Activated T-cell treated with anti-CD3 and anti-CD28 coated beads, Interleukin-2, amount 50 U/mL, for 4 hours (primary cell): ENCODE data around the gene TANGO6. TPM values are rescaled to one million over a fixed set of nuclear protein-coding genes. Genes with fewer than 3 reads are reported as not detected.
A peak's percentile ranks its signal among the peaks of the same experiment; 100 is the strongest.

Experiments used
- ATAC-seq, 2 donors: fragments of 200-7000 bp; cut with Tn5 transposase; one replicate each; pipeline ENCODE4 v1.10.0; 2021
- DNase-seq: peaks from one replicate; pipeline ENCODE4 v3.0.0-alpha.2; 2020
- H3K27me3 Mint-ChIP-seq: one replicate; pipeline ENCODE4 v1.8.0; 2021; ENCODE audit warnings: low read depth, mixed read lengths
- H3K36me3 Mint-ChIP-seq: one replicate; pipeline ENCODE4 v1.8.0; 2022; ENCODE audit warnings: mixed read lengths; ENCODE audit not compliant: insufficient read depth
- H3K4me1 Mint-ChIP-seq: one replicate; pipeline ENCODE4 v1.8.0; 2021; ENCODE audit warnings: low read depth, mixed read lengths
- H3K4me3 Mint-ChIP-seq: one replicate; pipeline ENCODE4 v1.8.0; 2021; ENCODE audit warnings: mild to moderate bottlenecking, moderate library complexity, mixed read lengths
- H3K9me3 Mint-ChIP-seq: one replicate; pipeline ENCODE4 v1.8.0; 2021; ENCODE audit warnings: mixed read lengths
- total RNA-seq, 3 donors: library from RNA; stranded (reverse); gene quantifications; one replicate each; pipeline ENCODE4 v1.2.1, GENCODE V29; 2021

The TANGO6 gene
- total RNA-seq, 3 donors from 2014 or later: 29.6 to 37.7 (median 33.4) TPM

- DNase-seq (no peak), ATAC-seq (no peak)
- Mint-ChIP-seq H3K9me3 (no peaks in the 10 kb centered on the region), H3K4me3 (no peak overlapping the region), H3K4me1 (no peaks in the 10 kb centered on the region), H3K36me3 (no peaks in the 10 kb centered on the region), H3K27me3 (no peaks in the 10 kb centered on the region)
Measured at GRCh38 chr16:69095193-69095592, 251.9 kb downstream of the TANGO6 start.

- no peaks in the 10 kb centered on the region for H3K9me3 Mint-ChIP-seq
- H3K36me3 Mint-ChIP-seq: no peaks in the 10 kb centered on the region
- H3K4me1 Mint-ChIP-seq: peaks cover under 1% of the 10 kb centered on the region
- ATAC-seq (no peak), DNase-seq (no peak)
- H3K4me3 Mint-ChIP-seq: no peak overlapping the region
- peaks cover 12% of the 10 kb centered on the region for H3K27me3 Mint-ChIP-seq
Measured at GRCh38 chr16:69100071-69100691, 256.9 kb downstream of the TANGO6 start.

GRCh38 chr16:69105501-69106361, 262.4 kb downstream of the TANGO6 start, which contains the start of gene HAS3:
Gene HAS3 (plus strand): TSS chr16:69105653. CDS start chr16:69109396, 3,743 bp downstream.
- Mint-ChIP-seq H3K4me3 (peak within 1 kb of the TSS; percentile 83), H3K36me3 (peaks cover 11% of the 10 kb centered on the region), H3K27me3 (peaks cover 36% of the 10 kb centered on the region), H3K4me1 (peaks cover 16% of the 10 kb centered on the region), H3K9me3 (no peaks in the 10 kb centered on the region)
- peak; percentile 82 to 84 for ATAC-seq
- no peak for DNase-seq

GRCh38 chr16:69106491-69107315, 263.4 kb downstream of the TANGO6 start:
- H3K27me3 Mint-ChIP-seq: peaks cover 36% of the 10 kb centered on the region

GRCh38 chr16:69107316-69107962, 264.1 kb downstream of the TANGO6 start:
- ATAC-seq (no peak), DNase-seq (no peak)
- Mint-ChIP-seq H3K4me3 (peak overlapping the region; percentile 35), H3K4me1 (peaks cover 16% of the 10 kb centered on the region), H3K27me3 (peaks cover 36% of the 10 kb centered on the region), H3K36me3 (peaks cover 14% of the 10 kb centered on the region), H3K9me3 (no peaks in the 10 kb centered on the region)

More at GRCh38 chr16:69106491-69107315, 263.4 kb downstream of the TANGO6 start:
- peaks cover 16% of the 10 kb centered on the region for H3K4me1 Mint-ChIP-seq
- ATAC-seq: peak; percentile 15 to 20
- H3K4me3 Mint-ChIP-seq: peak overlapping the region; percentile 35
- peaks cover 12% of the 10 kb centered on the region for H3K36me3 Mint-ChIP-seq
- no peak for DNase-seq
- no peaks in the 10 kb centered on the region for H3K9me3 Mint-ChIP-seq

DNA sequence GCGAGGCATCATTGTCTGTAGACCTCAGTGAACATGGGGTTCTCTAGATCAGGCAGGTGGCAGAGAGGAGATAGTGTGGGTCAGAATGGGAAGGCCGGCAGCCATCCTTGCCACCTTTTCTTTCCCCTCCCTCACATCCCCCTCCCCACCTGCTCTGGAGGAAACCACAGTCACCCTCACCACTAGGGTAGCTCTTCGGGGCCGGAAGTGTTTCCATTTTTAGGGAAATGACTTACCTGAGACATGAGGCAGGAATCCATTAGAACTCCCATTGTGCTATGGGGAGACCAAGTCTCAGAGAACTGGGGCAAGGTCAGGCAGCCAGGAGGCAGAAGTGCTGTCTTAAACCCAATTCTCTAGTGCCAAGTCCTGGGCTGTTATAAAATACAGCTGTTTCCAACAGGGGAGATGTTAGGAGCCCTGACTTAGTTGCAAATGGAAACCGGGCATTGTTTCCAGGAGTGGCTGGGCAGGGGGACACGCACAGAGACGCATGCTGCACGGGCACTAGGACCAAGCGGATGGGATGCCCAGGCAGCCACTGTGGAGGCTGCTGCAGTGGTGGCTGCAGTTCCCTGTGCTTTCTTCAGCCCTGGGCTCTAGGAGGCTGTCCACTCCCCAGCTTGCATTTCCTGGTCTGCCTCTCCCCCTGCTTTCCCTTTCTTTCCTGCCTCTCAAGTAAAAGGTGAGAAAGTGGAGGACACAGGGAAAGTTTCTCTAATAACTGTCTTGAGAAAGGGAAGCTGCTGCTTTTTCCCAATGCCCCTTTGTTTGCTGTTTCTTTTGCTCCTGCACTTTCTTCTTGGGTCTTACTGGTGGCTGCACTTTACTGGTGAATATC, 265.0 kb downstream of the TANGO6 start:
- DNase-seq (no peak), ATAC-seq (no peak)
- peaks cover 32% of the 10 kb centered on the region for H3K27me3 Mint-ChIP-seq
- peaks cover 16% of the 10 kb centered on the region for H3K4me1 Mint-ChIP-seq
- peaks cover 14% of the 10 kb centered on the region for H3K36me3 Mint-ChIP-seq
- no peak overlapping the region for H3K4me3 Mint-ChIP-seq
- H3K9me3 Mint-ChIP-seq: no peaks in the 10 kb centered on the region

DNA sequence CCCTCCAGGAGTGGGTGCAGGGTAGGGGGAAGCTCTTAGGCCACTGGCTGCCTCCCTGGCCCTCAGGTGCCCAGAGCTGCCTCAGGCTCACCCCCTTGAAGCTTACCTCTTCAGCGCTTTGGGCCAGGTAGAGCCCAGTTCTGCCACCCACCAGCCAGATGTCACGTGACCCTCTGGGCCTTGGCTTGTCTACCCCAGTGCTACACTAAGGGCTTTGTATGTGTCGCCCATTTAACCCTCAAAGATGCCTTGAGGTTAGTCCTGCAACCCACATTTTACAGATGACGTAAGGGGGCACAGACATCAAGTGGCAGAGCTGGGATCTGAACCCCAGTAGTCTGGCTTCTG, 265.5 kb downstream of the TANGO6 start:
- ATAC-seq: no peak
- peaks cover 28% of the 10 kb centered on the region for H3K27me3 Mint-ChIP-seq
- no peak for DNase-seq
- H3K4me1 Mint-ChIP-seq: peaks cover 16% of the 10 kb centered on the region
- no peak overlapping the region for H3K4me3 Mint-ChIP-seq
- H3K9me3 Mint-ChIP-seq: no peaks in the 10 kb centered on the region
- H3K36me3 Mint-ChIP-seq: peaks cover 14% of the 10 kb centered on the region

DNA sequence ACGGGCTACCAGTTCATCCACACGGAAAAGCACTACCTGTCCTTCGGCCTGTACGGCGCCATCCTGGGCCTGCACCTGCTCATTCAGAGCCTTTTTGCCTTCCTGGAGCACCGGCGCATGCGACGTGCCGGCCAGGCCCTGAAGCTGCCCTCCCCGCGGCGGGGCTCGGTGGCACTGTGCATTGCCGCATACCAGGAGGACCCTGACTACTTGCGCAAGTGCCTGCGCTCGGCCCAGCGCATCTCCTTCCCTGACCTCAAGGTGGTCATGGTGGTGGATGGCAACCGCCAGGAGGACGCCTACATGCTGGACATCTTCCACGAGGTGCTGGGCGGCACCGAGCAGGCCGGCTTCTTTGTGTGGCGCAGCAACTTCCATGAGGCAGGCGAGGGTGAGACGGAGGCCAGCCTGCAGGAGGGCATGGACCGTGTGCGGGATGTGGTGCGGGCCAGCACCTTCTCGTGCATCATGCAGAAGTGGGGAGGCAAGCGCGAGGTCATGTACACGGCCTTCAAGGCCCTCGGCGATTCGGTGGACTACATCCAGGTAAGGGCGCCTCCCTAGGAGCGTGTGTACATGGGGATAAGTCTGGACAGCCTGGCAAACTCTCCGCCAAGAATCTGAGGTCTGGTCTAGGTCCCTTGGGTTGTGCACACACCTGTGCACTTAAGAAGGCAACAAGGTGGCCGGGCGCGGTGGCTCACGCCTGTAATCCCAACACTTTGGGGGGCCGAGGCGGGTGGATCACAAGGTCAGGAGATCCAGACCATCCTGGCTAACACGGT, 266.3 kb downstream of the TANGO6 start:
- ATAC-seq (no peak), DNase-seq (no peak)
- peaks cover 15% of the 10 kb centered on the region for H3K36me3 Mint-ChIP-seq
- peaks cover 25% of the 10 kb centered on the region for H3K27me3 Mint-ChIP-seq
- H3K4me3 Mint-ChIP-seq: no peak overlapping the region
- H3K9me3 Mint-ChIP-seq: no peaks in the 10 kb centered on the region
- peaks cover 16% of the 10 kb centered on the region for H3K4me1 Mint-ChIP-seq

DNA sequence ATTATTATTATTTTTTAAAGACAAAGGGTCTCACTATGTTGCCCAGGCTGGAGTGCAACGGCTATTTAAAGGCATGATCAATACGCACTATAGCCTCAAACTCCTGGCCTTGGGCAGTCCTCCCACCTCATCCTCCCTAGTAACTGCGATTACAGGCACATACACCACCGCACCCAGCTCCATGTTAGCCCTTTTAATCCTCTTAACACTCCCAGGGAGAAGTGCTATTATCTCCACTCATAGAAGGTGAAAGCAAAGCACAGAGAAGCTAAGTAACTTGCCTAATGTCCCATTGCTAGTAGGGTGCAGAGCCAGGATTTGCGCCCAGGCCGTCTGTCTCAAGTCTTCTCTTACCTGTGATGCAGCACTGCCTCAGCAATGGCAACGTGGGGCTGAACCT, 267.1 kb downstream of the TANGO6 start:
- DNase-seq (no peak), ATAC-seq (no peak)
- H3K36me3 Mint-ChIP-seq: peaks cover 16% of the 10 kb centered on the region
- peaks cover 21% of the 10 kb centered on the region for H3K27me3 Mint-ChIP-seq
- peaks cover 13% of the 10 kb centered on the region for H3K4me1 Mint-ChIP-seq
- no peak overlapping the region for H3K4me3 Mint-ChIP-seq
- no peaks in the 10 kb centered on the region for H3K9me3 Mint-ChIP-seq

DNA sequence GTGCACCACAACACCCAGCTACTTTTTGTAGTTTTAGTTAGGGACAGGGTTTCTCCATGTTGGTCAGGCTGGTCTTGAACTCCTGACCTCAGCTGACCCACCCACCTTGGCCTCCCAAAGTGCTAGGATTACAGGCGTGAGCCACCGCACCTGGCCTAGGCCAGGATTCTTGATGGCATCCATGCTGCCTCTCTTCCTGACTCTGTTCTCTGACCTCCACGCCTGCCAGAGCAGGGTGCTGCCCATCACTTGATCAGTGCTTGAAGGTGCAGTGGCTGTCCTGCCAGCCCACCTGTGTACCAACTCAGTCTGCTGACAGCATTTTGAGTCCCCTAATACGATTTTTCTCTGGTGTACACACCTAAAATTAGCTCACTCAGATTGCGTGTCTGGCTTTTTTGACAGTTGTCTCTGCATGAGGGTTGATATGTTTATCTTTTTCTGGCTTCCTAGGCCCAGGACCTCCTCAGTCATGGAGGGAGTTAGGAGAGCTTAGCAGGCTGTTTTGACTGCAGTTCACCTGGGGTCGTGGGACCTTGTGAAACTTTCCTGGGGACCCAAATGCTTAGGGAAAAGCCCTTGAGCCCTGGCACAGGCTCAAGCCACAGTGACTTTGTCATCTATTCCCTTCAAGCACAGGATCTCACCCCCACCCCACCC, 268.0 kb downstream of the TANGO6 start:
- Mint-ChIP-seq H3K4me1 (peaks cover 11% of the 10 kb centered on the region), H3K4me3 (no peak overlapping the region), H3K36me3 (peaks cover 16% of the 10 kb centered on the region), H3K27me3 (peaks cover 17% of the 10 kb centered on the region), H3K9me3 (no peaks in the 10 kb centered on the region)
- ATAC-seq (no peak), DNase-seq (no peak)

GRCh38 chr16:69111876-69112230, 268.5 kb downstream of the TANGO6 start:
- peaks cover 18% of the 10 kb centered on the region for H3K36me3 Mint-ChIP-seq
- H3K4me1 Mint-ChIP-seq: peaks cover 9% of the 10 kb centered on the region
- no peaks in the 10 kb centered on the region for H3K9me3 Mint-ChIP-seq
- no peak for ATAC-seq
- peaks cover 15% of the 10 kb centered on the region for H3K27me3 Mint-ChIP-seq
- DNase-seq: no peak
- no peak overlapping the region for H3K4me3 Mint-ChIP-seq

DNA sequence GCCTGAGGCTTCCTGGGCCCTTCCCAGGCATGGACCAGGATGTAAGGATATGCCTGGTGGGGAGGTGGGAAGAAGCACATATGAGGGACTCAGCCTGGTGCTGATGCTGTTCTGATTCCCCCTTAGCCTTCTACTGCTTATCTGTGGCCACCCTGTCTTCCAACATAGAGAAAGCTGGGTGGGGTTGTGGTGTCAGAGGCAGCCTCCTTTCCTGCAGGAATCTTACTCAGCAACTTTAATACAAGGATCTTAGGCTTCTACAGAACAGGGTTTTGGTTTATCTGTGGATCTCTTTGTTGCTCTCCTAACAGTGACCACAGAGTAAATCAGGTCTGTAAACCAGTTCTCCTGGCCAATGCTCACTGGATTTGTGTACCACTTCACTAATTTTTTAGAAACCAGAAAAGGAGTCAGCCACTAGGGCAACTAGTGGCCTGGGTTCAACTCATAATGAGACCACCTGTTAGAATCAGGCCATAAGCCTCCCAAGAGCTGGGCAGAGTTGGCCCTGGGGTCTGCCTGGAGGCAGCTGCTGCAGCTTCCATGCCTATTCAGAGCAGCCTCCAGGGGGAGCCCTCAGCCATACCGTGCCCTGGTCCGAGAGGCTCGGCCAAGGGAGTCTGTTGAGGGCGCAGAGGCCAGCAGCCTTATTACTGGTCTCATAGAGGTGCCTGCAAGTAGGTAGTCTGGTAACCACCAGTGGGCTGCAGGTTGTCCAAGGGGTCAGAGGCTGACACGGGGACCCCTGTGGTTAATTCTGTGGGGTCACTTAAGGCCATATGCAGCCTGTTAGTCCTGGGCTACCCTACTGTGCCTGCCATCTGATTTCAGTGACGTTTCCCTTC, 269.2 kb downstream of the TANGO6 start:
- no peaks in the 10 kb centered on the region for H3K9me3 Mint-ChIP-seq
- peak; percentile 73 to 89 for ATAC-seq
- H3K27me3 Mint-ChIP-seq: peaks cover 10% of the 10 kb centered on the region
- peaks cover 20% of the 10 kb centered on the region for H3K36me3 Mint-ChIP-seq
- no peak overlapping the region for H3K4me3 Mint-ChIP-seq
- peaks cover 4% of the 10 kb centered on the region for H3K4me1 Mint-ChIP-seq
- DNase-seq: peak; percentile 44
